CD1c-positive myeloid dendritic cell (primary cell): ENCODE data around the gene RNU1-4.
A peak's percentile ranks its signal among the peaks of the same experiment; 100 is the strongest.
"Not testable (repeated sequence)": the region's sequence is repeated elsewhere in the genome, so short reads cannot be mapped to it uniquely, and the experiment has no call there.

Source experiments
- DNase-seq: peaks from one replicate; pipeline ENCODE4 v3.0.0-alpha.2; 2016; ENCODE audit errors: extremely low spot score

The RNU1-4 gene

DNA sequence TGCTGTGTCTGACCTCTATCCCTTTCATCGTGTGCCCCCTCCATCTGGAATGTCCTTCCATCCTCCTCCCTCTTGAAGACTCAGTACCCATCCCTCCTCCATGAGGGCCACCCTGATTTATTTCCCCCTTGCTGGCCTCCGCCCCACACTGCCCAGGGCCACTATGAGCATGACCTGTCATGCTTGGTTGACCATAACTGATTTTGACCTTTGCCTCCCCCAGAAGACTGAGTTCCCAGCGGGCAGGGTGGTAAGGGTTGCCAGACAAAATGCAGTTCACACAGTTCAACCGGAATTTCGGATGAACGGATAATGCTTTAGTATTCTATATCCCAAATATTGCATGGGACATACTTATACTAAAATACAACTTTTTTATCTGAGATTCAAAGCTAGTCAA lies 31.6 kb upstream of the RNU1-4 start:
- not testable (repeated sequence) for DNase-seq

- DNase-seq: not testable (repeated sequence)
These were observed 30.6 kb upstream of the RNU1-4 start for GRCh38 chr1:16709659-16710087.

- not testable (repeated sequence) for DNase-seq
These were observed 29.7 kb upstream of the RNU1-4 start for GRCh38 chr1:16710618-16711017.

DNA sequence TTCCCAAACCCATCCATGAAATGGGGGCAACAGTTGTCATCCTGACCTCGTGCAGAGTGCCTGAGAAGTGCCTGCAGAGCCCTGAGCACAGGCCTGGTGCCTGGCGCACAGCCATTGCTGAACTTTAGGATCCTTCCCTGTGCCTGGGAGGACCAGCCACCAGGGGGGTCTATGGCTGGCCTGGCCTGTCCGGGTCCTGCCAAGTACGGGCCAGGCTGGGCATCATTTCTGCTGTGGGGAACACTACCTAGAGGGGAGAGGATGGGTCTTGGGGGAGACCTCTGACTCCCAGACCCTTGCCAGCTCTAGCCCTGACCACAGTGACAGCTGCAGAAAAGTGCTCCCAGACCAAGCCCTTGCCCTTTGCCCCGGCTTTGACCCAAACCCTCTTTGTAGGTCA lies 28.2 kb upstream of the RNU1-4 start:
- DNase-seq: not testable (repeated sequence)

DNA sequence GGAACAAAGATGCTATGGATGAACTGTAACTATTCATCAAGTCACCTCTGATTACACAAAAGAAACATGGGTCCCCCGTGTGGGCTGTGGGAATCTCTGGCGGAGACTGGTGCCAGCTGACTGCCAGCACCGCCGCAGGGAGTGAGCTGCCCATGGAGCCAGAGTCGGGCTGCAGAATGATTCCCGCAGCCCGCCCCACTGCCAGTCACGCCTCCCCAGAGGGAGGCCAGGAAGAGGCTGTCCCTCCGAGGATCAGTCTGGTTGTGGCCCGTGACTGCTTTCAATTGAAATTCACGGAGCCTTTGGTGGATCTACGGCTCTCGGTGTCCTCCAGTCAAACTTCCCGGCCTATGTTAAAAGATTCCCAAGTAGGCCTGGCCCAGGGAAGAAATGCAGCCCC lies 27.7 kb upstream of the RNU1-4 start:
- not testable (repeated sequence) for DNase-seq

GRCh38 chr1:16712984-16713383 lies 27.3 kb upstream of the RNU1-4 start:
- DNase-seq: not testable (repeated sequence)

DNA sequence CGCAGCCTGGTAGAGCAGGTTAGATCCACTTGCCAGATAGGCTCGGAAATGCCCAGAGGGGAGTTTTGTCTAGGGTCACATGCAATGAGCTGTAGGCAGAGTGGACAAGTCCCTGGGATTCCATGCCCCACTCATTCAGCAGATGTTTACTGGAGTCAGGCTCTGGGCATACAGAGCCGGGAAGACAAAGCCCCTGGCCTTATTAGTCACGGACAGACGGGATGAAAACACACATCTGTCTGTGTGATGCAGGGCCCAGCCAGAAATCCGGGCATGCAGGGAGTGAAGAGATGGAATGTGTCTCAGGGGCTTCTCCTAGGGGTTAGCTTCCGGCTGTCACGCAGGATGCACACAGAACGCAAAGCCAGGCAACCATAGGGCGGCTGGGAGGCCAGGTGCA lies 26.8 kb upstream of the RNU1-4 start:
- DNase-seq: not testable (repeated sequence)

- peak; percentile 0 for DNase-seq
These were observed 23.5 kb upstream of the RNU1-4 start for GRCh38 chr1:16716691-16717335.

- peak; percentile 0 for DNase-seq
These were observed 22.8 kb upstream of the RNU1-4 start for GRCh38 chr1:16717336-16718098.

- DNase-seq: peak; percentile 0
These were observed 22.0 kb upstream of the RNU1-4 start for GRCh38 chr1:16718099-16718907.

DNA sequence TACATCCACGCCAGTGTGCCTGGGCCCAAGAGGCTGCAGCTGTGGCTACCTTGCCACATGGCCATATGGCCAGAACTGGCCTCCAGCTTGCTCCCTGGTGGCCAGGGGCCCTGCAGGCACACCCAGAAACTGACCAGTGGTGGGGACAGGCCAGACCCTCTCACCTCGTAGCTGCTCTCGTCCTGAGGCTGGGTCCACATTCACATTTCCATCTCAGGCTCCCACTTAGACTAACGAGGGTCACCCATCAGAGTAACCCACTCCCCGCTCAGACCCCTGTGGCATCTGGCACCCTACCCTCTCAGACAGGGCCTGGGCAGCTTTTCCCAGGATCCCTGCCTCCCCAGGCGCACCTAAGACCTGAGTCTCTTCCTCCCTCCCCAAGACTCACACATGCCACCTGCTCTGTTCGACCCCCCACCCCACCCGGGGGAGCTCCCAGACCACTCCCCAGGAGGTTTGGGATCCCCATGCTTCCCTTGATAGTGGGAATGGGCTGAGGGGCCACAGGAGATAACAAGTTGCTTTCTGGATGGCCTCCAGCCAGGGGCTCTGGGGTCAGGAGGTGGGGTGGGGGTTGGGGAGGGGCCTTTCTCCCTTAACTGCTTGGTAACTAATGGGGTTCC lies 21.3 kb upstream of the RNU1-4 start:
- DNase-seq: peak; percentile 0

- DNase-seq: peak; percentile 0
These were observed 20.6 kb upstream of the RNU1-4 start for GRCh38 chr1:16719571-16720350.

GRCh38 chr1:16720351-16721223 lies 19.7 kb upstream of the RNU1-4 start:
- DNase-seq: peak; percentile 0

DNA sequence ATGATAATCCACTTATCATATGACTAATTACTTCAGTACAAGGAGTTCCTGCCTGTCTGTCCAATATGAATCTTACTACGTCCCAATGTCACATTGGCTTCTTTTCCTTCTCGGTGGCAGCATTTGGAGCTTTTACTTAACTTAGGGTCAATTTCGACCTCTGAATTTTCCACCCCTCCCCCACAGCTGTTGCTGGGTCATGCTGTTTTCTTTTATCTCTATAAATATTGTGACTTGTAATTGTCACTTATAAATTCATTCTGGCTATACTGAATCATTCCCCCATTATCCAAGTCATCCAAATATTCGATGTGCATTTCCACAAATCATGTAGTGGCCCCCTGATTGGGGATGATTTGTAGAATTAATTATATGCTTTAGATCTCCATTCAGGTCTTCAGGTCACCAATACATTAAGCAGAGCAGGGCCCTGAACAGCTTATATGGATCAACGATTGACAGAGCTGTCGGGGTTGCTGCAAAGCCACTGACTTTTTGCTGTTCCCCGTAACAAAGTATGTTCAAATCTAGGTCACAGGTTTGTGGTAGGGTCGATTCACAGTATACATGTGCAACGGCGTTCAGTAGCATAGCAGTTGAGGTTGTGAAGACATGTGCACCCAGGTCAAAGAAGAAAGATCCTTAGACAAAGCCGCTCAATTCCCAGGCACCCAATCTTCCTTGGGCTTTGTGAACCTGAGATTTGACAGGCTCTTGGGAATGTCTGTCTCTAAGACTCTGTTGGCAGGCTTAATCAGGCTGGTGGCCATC lies 18.3 kb upstream of the RNU1-4 start:
- peak; percentile 0 for DNase-seq

DNA sequence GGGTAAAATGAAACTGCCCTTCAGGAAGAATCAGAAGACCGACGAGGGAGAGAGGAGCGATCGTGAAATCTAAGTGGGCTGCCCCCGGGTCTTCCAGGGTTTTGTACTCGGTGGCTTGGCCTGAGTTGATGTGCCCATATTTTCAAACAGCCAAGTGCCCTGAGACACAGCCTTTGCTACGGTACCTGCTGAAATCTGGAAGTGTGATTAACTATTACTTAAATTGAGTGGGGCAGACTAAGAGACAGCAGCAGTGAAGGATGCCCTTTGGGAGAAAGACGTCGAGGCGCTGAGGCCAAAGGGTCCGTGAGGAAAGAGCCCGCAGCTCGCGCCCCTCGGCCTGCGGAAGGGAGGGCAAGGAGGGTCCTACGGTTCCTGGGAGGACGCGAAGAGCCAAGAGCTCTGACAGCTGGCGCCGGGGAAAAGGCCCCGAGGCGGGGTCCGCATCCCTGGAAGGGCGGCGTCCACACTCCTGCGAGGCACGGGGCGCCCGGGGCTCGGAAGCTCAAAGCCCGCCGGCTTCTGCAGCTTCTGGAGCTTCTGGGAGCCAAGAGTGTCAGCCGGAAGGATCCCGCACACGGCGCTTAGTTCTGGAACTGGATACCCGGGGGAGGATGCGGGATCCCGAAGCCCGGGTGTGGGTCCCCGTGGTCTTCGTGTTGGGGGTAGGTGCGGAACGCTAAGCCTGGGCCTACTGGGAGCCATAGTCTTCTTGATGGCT lies 15.4 kb upstream of the RNU1-4 start:
- DNase-seq: peak; percentile 0

- peak; percentile 2 for DNase-seq
These were observed 14.7 kb upstream of the RNU1-4 start for GRCh38 chr1:16725439-16726245.

DNA sequence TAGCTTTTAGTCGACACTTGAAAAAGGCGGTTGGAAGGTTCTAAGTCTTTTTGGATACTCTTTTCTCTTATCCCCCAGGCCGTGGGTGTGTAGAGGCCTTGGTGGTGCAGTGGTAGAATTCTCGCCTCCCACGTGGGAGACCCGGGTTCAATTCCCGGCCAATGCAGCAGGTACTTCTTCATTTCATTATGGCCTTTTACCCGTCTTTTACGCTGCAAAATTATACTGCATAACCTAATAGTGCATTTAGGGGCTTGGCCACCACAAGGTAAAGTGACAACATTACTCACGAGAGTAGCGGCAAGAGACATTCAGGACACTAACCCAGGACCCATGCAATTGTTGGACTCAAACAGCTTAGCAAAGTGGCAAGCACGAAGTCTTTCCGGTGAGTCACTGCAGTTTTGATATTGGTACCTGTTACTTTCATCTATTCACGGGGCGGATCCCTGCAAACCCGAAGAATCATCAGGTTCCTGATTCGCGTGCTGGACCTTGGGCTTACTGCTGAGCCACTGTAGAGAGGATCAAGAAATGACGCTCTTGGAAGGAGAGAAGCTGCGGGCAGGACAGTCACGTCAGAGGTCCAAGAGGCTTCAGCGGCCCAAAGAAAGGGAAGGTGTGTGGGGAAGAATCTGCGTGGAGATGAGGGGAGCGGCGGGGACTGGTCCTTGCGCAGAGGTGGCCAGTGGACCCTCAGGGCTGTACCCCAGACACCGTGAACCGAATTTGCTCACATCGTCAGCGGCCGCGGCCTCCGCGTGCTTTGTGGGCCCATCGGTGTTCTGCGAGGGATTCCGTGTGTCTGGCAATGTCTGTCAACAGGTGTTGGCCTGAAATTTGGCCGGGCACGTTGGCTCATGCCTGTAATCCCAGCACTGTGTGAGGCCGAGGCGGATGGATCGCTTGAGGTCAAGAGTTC lies 12.9 kb upstream of the RNU1-4 start:
- DNase-seq: peak; percentile 38
